Measurements from ENCODE around the gene TBCA. TPM values are rescaled to one million over a fixed set of nuclear protein-coding genes. Genes with fewer than 3 reads are reported as not detected.

The TBCA gene, protein sequence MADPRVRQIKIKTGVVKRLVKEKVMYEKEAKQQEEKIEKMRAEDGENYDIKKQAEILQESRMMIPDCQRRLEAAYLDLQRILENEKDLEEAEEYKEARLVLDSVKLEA
- 99.2 and 175 TPM in 2 replicates for total RNA-seq

GRCh38 chr5:77775790-77776553, at the start of gene TBCA:
Gene TBCA, minus strand, starts transcription at chr5:77776339. Its CDS starts 82 bp downstream, at chr5:77776257.

Other genes starting within 250 kb of the TBCA start
- gene OTP, start 137.6 kb downstream of the TBCA start, total RNA-seq = not detected in 2 replicates